Stimulated activated CD4-positive, alpha-beta T cell treated with anti-CD3 and anti-CD28 coated beads, TNF-alpha, amount 100 ng/mL, for 1 hour (primary cell): ENCODE data around the gene ADGRL1.

ENCODE experiments used
- DNase-seq, 3 donors: peaks; one replicate each; pipeline ENCODE4 v3.0.0-alpha.2; 2020; ENCODE audit warnings: low read depth in 3 of 3, low spot score in 1 of 3

ADGRL1 gene

GRCh38 chr19:14113762-14114414 lies 92.1 kb downstream of the ADGRL1 start:
- peak in 1 of 3 donors; percentile 29 for DNase-seq

DNA sequence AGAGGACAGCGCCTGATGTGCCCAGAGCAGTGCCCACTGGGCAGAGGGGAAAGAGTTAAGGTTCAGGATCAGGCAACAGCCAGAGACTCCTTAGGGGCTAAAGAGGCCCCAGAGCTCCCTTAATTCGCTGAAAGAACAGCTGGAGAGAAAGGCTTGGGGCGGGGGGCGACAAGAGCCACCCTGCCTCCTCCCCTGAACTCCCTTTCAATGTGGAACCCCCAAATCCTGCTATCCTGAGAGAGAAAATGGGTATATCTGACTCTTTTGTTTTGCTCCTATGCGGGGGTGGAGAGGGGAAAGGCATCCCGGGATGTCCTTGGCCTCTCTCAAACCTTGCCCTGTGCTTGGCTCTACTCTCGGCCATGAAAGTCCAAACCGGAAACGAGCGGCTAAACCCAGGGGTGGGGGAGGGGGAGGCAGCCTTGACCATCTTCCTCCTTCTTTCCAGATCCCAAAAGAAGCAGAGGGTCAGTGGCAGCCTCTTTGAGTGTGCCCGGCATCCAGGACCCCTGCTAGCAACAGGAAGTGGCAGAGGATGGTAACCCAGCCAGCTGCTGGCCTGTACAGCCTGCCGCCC lies 93.1 kb downstream of the ADGRL1 start:
- no peak for DNase-seq

DNA sequence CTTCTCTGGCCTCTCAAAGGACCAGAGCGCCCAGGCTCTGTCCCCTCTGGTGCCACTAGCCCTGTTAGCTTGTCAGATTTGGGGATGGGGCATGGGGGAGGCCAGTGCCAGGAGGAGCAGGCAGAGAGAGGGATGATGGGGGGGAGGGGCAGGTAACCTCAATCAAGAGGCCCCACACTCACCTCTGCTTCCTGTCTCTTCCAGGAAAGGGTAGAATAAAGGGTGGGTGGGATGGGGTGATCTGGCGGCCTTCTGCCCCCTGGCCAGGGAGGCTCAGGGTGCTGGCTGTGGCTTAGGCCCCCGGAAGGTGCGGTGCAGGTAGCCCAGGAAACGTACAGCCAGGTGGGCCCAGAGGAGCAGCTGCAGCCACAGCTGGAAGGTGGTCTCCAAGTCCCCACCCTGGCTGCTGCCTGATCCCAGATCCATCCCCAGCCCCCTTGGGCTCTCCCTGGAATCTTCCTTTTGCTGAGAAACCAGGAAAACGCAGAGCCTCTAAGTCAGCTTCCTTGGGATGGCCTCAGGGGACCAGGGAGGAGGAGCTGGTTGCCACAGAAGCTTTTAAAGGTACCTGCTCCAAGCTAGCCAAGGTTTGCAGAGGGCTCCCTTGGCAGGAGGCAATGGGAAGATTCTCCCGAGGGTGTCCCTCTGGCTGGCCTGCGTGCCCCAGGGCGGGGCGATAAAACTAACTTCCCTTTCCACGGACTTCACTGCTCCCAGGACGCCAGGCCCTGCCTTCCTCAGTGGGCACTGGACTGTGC lies 93.7 kb downstream of the ADGRL1 start:
- DNase-seq: no peak

DNA sequence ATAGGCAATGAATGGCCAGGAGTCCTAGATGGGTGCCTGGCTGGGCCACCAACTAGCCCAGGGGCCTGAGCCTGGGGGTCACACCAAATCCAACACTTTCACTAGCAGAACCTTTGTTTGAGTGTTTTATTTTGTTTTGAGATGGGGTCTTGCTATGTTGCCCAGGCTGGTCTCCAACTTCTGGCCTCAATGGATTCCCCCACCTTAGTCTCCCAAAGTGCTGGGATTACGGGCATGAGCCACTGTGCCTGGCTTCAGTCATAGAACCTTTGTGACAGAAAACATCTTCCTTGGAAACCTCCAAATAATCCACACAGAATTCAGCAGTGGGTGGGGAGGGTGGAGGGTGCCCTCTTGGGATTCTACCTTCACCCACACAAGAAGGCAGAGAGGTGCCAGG lies 94.5 kb downstream of the ADGRL1 start:
- DNase-seq: no peak

- no peak for DNase-seq
These were observed 95.3 kb downstream of the ADGRL1 start for GRCh38 chr19:14110650-14111049.

DNA sequence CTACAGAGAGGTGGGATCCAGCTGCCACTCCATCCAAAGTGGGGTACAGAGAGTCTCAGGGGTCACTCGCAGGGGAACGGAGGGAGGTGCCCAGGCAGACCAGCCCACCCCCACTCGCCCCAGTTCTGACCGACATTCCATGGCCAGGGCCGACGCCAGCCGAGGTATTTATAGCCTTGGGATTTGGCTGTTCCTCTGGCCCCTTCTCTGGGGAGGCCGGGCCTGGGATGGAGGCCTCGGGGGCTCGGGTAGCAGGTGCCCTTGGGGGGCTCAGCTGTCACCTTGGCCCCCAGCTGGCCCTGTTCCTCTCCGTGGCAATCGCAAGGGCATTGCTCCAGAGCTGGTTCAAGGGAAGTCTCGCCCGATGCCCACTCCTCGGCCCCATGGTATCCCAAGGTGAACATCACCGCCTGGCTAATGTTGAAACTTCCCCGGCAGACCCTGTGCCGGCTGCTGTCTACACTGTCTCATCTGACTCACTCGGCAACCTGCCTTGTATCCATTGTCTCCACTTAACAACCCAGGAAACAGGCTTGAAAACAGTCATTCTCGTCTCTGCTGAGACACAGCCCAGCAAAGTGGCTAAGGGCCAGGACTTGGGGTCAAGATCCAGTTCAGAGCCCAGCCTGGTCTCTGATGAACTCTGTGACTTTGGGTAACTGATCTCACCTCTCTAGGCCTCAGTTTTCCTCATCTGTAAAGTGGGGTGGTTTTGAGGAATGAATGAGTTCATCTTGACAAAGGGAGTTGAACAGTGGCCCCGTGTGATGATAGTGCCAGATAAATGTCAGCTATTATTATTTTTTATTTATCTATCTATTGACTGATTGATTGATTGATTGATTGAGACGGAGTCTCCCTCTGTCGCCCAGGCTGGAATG lies 98.1 kb downstream of the ADGRL1 start:
- DNase-seq: no peak

GRCh38 chr19:14106840-14107239 lies 99.1 kb downstream of the ADGRL1 start:
- DNase-seq: no peak

DNA sequence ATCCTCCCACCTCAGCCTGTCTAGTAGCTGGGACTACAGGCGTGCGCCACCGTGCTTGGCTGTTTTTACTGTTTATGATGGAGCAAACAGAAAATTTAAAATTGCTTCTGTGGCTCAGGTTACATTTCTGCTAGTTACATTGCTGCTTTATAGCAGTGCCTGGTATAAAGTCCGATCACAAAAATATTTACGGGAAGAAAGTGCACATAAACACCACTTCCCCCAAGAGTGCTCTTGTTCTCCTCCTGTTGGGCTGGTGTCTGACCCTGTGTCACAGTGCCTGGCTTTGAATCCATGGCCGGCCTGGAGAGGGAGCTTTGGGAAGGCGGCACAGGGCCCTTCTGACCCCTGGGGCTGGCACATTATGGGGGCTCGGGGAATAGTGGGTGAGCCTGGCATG lies 100.3 kb downstream of the ADGRL1 start:
- no peak for DNase-seq

- no peak for DNase-seq
These were observed 102.7 kb downstream of the ADGRL1 start for GRCh38 chr19:14103310-14103709.

GRCh38 chr19:14102756-14103155 lies 103.2 kb downstream of the ADGRL1 start:
- DNase-seq: no peak

- no peak for DNase-seq
These were observed 103.8 kb downstream of the ADGRL1 start for GRCh38 chr19:14102102-14102696.

DNA sequence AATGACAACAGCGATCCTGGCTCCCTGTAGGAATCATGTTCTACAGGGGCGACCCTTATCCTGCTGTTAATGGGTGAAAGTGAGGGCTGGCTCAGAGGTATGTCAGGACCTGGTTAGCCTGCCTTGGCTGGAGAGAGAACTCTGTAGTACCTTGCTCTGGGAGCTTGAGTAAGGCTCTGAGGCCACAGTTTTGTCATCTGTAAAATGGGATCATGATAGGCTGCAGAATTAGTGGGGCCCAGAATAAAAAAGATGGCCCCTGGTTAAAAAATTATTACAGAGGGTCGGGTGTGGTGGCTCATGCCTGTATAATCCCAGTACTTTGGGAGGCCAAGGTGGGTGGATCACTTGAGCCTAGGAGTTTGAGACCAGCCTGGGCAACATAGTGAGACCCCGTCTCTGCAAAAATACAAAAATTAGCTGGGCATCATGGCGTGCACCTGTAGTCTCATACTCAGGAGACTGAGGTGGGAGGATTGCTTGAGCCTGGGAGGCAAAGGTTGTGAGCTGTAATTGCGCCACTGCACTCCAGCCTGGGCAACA lies 104.9 kb downstream of the ADGRL1 start:
- DNase-seq: no peak
